Mammary epithelial cell (primary cell): Measurements from ENCODE around the gene GNAL.

Experiments used
- EZH2 ChIP-seq: IDR thresholded peaks from 2 replicates; pipeline ENCODE4 v1.6.1; 2012; ENCODE audit warnings: low read length, inconsistent platforms, borderline replicate concordance
- TF ChIP-seq, protein P1 (sequence below), 2 donors: IDR thresholded peaks in 1 of 2; conservative IDR thresholded peaks in 1 of 2; 2 replicates each; pipeline ENCODE4 v1.5.1; 2011 to 2012; ENCODE audit warnings: inconsistent platforms in 2 of 2, low read length in 2 of 2, mild to moderate bottlenecking in 2 of 2, control low read depth in 1 of 2, low read depth in 1 of 2; ENCODE audit not compliant: insufficient read depth in 1 of 2; ENCODE audit errors: extremely low read depth in 1 of 2

GRCh38 chr18:11672846-11673454 is 16.1 kb upstream of the GNAL start:
- TF ChIP-seq, protein P1, sequence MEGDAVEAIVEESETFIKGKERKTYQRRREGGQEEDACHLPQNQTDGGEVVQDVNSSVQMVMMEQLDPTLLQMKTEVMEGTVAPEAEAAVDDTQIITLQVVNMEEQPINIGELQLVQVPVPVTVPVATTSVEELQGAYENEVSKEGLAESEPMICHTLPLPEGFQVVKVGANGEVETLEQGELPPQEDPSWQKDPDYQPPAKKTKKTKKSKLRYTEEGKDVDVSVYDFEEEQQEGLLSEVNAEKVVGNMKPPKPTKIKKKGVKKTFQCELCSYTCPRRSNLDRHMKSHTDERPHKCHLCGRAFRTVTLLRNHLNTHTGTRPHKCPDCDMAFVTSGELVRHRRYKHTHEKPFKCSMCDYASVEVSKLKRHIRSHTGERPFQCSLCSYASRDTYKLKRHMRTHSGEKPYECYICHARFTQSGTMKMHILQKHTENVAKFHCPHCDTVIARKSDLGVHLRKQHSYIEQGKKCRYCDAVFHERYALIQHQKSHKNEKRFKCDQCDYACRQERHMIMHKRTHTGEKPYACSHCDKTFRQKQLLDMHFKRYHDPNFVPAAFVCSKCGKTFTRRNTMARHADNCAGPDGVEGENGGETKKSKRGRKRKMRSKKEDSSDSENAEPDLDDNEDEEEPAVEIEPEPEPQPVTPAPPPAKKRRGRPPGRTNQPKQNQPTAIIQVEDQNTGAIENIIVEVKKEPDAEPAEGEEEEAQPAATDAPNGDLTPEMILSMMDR (conservative IDR thresholded peaks at IDR 0.05 in 1 of 2, IDR thresholded peaks at IDR 0.05 in 1 of 2; ENCODE audit: extremely low read depth in 1 of 2, insufficient read depth in 1 of 2, low read depth in 1 of 2, low read length in 2 of 2), result no peak
- TF ChIP-seq EZH2, result no peak
